IMR-90 (cell line): ENCODE data around the gene BAG1.

Source experiments
- FOS ChIP-seq: fragments of 150-350 bp; IDR thresholded peaks from 2 replicates; pipeline ENCODE4 v1.6.1; 2016; ENCODE audit warnings: low read depth, low read length
- MAZ ChIP-seq: IDR thresholded peaks from 2 replicates; pipeline ENCODE4 v1.6.1; 2012; ENCODE audit warnings: low read depth, mild to moderate bottlenecking, low read length, improper control_type of control experiment, moderate library complexity, borderline replicate concordance
- NFE2L2 ChIP-seq: fragments of 150-350 bp; IDR thresholded peaks from 2 replicates; pipeline ENCODE4 v1.6.1; 2016; ENCODE audit warnings: low read depth, mild to moderate bottlenecking, low read length
- POLR2A ChIP-seq: IDR thresholded peaks from 2 replicates; pipeline ENCODE4 v1.6.1; 2012; ENCODE audit warnings: mild to moderate bottlenecking, low read depth, low read length
- TF ChIP-seq, protein P1 (sequence below): conservative IDR thresholded peaks from 2 replicates; pipeline ENCODE4 v1.5.1; 2012; ENCODE audit warnings: mild to moderate bottlenecking, low read depth, low read length, improper control_type of control experiment

DNA sequence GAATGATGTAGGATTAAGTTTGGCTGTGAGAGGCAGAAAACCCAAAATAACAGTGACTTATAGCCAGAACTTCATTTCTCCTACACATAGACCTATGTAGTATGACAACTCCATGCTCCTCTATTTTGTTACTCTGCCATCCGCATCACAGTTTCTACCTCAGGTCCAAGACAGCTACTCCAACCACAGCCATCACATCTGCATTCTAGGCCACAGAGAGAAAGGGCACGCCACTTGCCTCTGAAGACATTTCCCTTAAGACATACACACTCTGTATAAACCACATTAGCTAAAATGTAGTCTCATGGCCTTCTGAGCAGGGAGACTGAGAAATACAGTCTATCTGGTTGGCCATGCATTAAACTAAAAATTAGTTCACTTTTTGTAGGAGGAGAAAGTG, 14.5 kb downstream of the BAG1 start:
- TF ChIP-seq POLR2A (no peak), MAZ (no peak), FOS (no peak), NFE2L2 (no peak)
- TF ChIP-seq, protein P1, sequence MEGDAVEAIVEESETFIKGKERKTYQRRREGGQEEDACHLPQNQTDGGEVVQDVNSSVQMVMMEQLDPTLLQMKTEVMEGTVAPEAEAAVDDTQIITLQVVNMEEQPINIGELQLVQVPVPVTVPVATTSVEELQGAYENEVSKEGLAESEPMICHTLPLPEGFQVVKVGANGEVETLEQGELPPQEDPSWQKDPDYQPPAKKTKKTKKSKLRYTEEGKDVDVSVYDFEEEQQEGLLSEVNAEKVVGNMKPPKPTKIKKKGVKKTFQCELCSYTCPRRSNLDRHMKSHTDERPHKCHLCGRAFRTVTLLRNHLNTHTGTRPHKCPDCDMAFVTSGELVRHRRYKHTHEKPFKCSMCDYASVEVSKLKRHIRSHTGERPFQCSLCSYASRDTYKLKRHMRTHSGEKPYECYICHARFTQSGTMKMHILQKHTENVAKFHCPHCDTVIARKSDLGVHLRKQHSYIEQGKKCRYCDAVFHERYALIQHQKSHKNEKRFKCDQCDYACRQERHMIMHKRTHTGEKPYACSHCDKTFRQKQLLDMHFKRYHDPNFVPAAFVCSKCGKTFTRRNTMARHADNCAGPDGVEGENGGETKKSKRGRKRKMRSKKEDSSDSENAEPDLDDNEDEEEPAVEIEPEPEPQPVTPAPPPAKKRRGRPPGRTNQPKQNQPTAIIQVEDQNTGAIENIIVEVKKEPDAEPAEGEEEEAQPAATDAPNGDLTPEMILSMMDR, result no peak
